Nephron (organoid): ENCODE measurements around the gene KATNA1.

Source experiments
- H3K27ac Mint-ChIP-seq, 3 experiments: 2 replicates each; pipeline ENCODE4 v1.8.0; 2020; ENCODE audit warnings: mixed read lengths in 3 of 3, mild to moderate bottlenecking in 2 of 3, moderate library complexity in 1 of 3
- H3K27me3 Mint-ChIP-seq: 2 replicates; pipeline ENCODE4 v1.8.0; 2021; ENCODE audit warnings: low read depth, mild to moderate bottlenecking, moderate library complexity, mixed read lengths
- H3K36me3 Mint-ChIP-seq: 2 replicates; pipeline ENCODE4 v1.8.0; 2020; ENCODE audit warnings: low read depth, mixed read lengths
- H3K4me1 Mint-ChIP-seq: 2 replicates; pipeline ENCODE4 v1.8.0; 2020; ENCODE audit warnings: mixed read lengths
- H3K4me3 Mint-ChIP-seq, 3 experiments: 2 replicates each; pipeline ENCODE4 v1.8.0; 2020; ENCODE audit warnings: mild to moderate bottlenecking in 3 of 3, mixed read lengths in 3 of 3, moderate library complexity in 2 of 3
- H3K9me3 Mint-ChIP-seq: 2 replicates; pipeline ENCODE4 v1.8.0; 2020; ENCODE audit warnings: mixed read lengths
- CTCF ChIP-seq, 3 experiments: fragments of 200-600 bp; sonication (generic); IDR thresholded peaks; one replicate each; pipeline ENCODE4 v1.5.0; 2021; ENCODE audit warnings: antibody characterized with exemption in 3 of 3; ENCODE audit not compliant: unreplicated experiment in 3 of 3

KATNA1 gene

GRCh38 chr6:149567194-149567586 is 81.3 kb downstream of the KATNA1 start:
- peaks cover 4% of the 10 kb centered on the region for H3K36me3 Mint-ChIP-seq
- peaks cover 14% of the 10 kb centered on the region for H3K4me1 Mint-ChIP-seq
- H3K9me3 Mint-ChIP-seq, result no peaks in the 10 kb centered on the region
- peak overlapping the region; percentile 10 to 85 (median 85) for H3K27ac Mint-ChIP-seq
- no peak for TF ChIP-seq CTCF (IDR thresholded peaks at IDR 0.05; ENCODE audit: unreplicated experiment in 3 of 3)
- H3K27me3 Mint-ChIP-seq, result peaks cover 6% of the 10 kb centered on the region
- H3K4me3 Mint-ChIP-seq, result peak overlapping the region; percentile 91 to 95 (median 91)

- H3K9me3 Mint-ChIP-seq, result no peaks in the 10 kb centered on the region
- peaks cover 14% of the 10 kb centered on the region for H3K4me1 Mint-ChIP-seq
- peaks cover 6% of the 10 kb centered on the region for H3K27me3 Mint-ChIP-seq
- H3K36me3 Mint-ChIP-seq, result peaks cover 4% of the 10 kb centered on the region
- H3K4me3 Mint-ChIP-seq, result peak overlapping the region; percentile 91 to 95 (median 91)
- peak overlapping the region; percentile 10 to 85 (median 85) for H3K27ac Mint-ChIP-seq
- no peak for TF ChIP-seq CTCF (IDR thresholded peaks at IDR 0.05; ENCODE audit: unreplicated experiment in 3 of 3)
These were observed 81.9 kb downstream of the KATNA1 start for GRCh38 chr6:149566410-149567193.

- TF ChIP-seq CTCF (IDR thresholded peaks at IDR 0.05; ENCODE audit: unreplicated experiment in 3 of 3), result peak; percentile 64 to 75 (median 69)
- Mint-ChIP-seq H3K9me3 (no peaks in the 10 kb centered on the region), H3K4me1 (peaks cover 14% of the 10 kb centered on the region), H3K27me3 (peaks cover 8% of the 10 kb centered on the region), H3K36me3 (no peaks in the 10 kb centered on the region), H3K4me3 (peak within 1 kb of the TSS; percentile 92 to 95 (median 94)), H3K27ac (peak within 1 kb of the TSS; percentile 41 to 85 (median 85))
These were observed 82.7 kb downstream of the KATNA1 start, which contains the start of gene GINM1 for GRCh38 chr6:149565527-149566409. GINM1 (plus strand) TSS chr6:149566375; CDS start chr6:149566415, 40 bp downstream.

- Mint-ChIP-seq H3K9me3 (no peaks in the 10 kb centered on the region), H3K27me3 (peaks cover 24% of the 10 kb centered on the region), H3K4me1 (peaks cover 14% of the 10 kb centered on the region), H3K4me3 (peak overlapping the region in 1 of 3 experiments; percentile 19), H3K36me3 (no peaks in the 10 kb centered on the region), H3K27ac (no peak overlapping the region)
- no peak for TF ChIP-seq CTCF (IDR thresholded peaks at IDR 0.05; ENCODE audit: unreplicated experiment in 3 of 3)
These were observed 84.6 kb downstream of the KATNA1 start for GRCh38 chr6:149563928-149564325.

- no peaks in the 10 kb centered on the region for H3K36me3 Mint-ChIP-seq
- no peak overlapping the region for H3K27ac Mint-ChIP-seq
- peaks cover 14% of the 10 kb centered on the region for H3K4me1 Mint-ChIP-seq
- H3K27me3 Mint-ChIP-seq, result peaks cover 28% of the 10 kb centered on the region
- no peaks in the 10 kb centered on the region for H3K9me3 Mint-ChIP-seq
- peak overlapping the region in 2 of 3 experiments; percentile 23 to 50 for H3K4me3 Mint-ChIP-seq
- no peak for TF ChIP-seq CTCF (IDR thresholded peaks at IDR 0.05; ENCODE audit: unreplicated experiment in 3 of 3)
These were observed 85.1 kb downstream of the KATNA1 start for GRCh38 chr6:149563203-149563927.
